ENCODE data around the gene LLGL1. TPM values are rescaled to one million over a fixed set of nuclear protein-coding genes. Genes with fewer than 3 reads are reported as not detected.

Gene LLGL1
- polyA plus RNA-seq, 5 donors = 25.0 to 39.9 (median 33.3) TPM

GRCh38 chr17:18267366-18267765 lies 41.9 kb downstream of the LLGL1 start:
- DNase-seq = no peak

- DNase-seq = no peak
Observed at GRCh38 chr17:18267927-18268711, 42.7 kb downstream of the LLGL1 start.

GRCh38 chr17:18270046-18270931 lies 44.9 kb downstream of the LLGL1 start:
- DNase-seq = no peak

- DNase-seq = no peak
Observed at GRCh38 chr17:18277076-18277475, 51.6 kb downstream of the LLGL1 start.

- no peak for DNase-seq
Observed at GRCh38 chr17:18278867-18279266, 53.4 kb downstream of the LLGL1 start.

- no peak for DNase-seq
Observed at GRCh38 chr17:18280249-18280648, 54.8 kb downstream of the LLGL1 start.

GRCh38 chr17:18280766-18281371 lies 55.4 kb downstream of the LLGL1 start:
- DNase-seq = no peak

GRCh38 chr17:18281788-18282187 lies 56.4 kb downstream of the LLGL1 start:
- no peak for DNase-seq

- DNase-seq = no peak
Observed at GRCh38 chr17:18285296-18285695, 59.9 kb downstream of the LLGL1 start.

GRCh38 chr17:18291718-18292540 lies 66.5 kb downstream of the LLGL1 start:
- no peak for DNase-seq

Other genes starting within 250 kb of the LLGL1 start
- gene ATPAF2, start 186.5 kb upstream of the LLGL1 start, polyA plus RNA-seq (ENCODE audit: insufficient read depth in 1 of 5, insufficient read length in 5 of 5, low replicate concordance in 1 of 5) = 10 to 100 TPM; 22.0 to 23.9 (median 22.9) TPM
- gene GID4, start 186.2 kb upstream of the LLGL1 start, polyA plus RNA-seq (ENCODE audit: insufficient read depth in 1 of 5, insufficient read length in 5 of 5, low replicate concordance in 1 of 5) = 10 to 100 TPM; 12.8 to 14.9 (median 13.1) TPM
- gene DRG2, start 137.7 kb upstream of the LLGL1 start, polyA plus RNA-seq (ENCODE audit: insufficient read depth in 1 of 5, insufficient read length in 5 of 5, low replicate concordance in 1 of 5) = 10 to 100 TPM; 31.4 to 42.0 (median 38.4) TPM
- 1 to 10 TPM; 1.7 to 3.0 (median 2.2) TPM for gene MYO15A, start 116.9 kb upstream of the LLGL1 start, polyA plus RNA-seq (ENCODE audit: insufficient read depth in 1 of 5, insufficient read length in 5 of 5, low replicate concordance in 1 of 5)
- gene ALKBH5, start 41.8 kb upstream of the LLGL1 start, polyA plus RNA-seq (ENCODE audit: insufficient read depth in 1 of 5, insufficient read length in 5 of 5, low replicate concordance in 1 of 5) = 10 to 100 TPM; 46.8 to 75.1 (median 59.2) TPM
- gene FLII, start 33.1 kb downstream of the LLGL1 start, polyA plus RNA-seq (ENCODE audit: insufficient read depth in 1 of 5, insufficient read length in 5 of 5, low replicate concordance in 1 of 5) = 100 to 1,000 TPM; 104 to 163 (median 131) TPM
- 10 to 100 TPM in 3 of 5 donors, 1 to 10 TPM in 2; 7.3 to 12.9 (median 10.3) TPM for gene MIEF2, start 35.0 kb downstream of the LLGL1 start, polyA plus RNA-seq (ENCODE audit: insufficient read depth in 1 of 5, insufficient read length in 5 of 5, low replicate concordance in 1 of 5)
- 10 to 100 TPM; 42.6 to 58.6 (median 47.2) TPM for gene TOP3A, start 89.4 kb downstream of the LLGL1 start, polyA plus RNA-seq (ENCODE audit: insufficient read depth in 1 of 5, insufficient read length in 5 of 5, low replicate concordance in 1 of 5)
- gene SMCR8, start 89.7 kb downstream of the LLGL1 start, polyA plus RNA-seq (ENCODE audit: insufficient read depth in 1 of 5, insufficient read length in 5 of 5, low replicate concordance in 1 of 5) = 10 to 100 TPM; 10.6 to 14.1 (median 11.7) TPM
- gene SHMT1, start 137.9 kb downstream of the LLGL1 start, polyA plus RNA-seq (ENCODE audit: insufficient read depth in 1 of 5, insufficient read length in 5 of 5, low replicate concordance in 1 of 5) = 10 to 100 TPM; 22.3 to 27.9 (median 24.2) TPM
- under 1 TPM; 0.51 to 0.94 (median 0.85) TPM for gene EVPLL, start 152.1 kb downstream of the LLGL1 start, polyA plus RNA-seq (ENCODE audit: insufficient read depth in 1 of 5, insufficient read length in 5 of 5, low replicate concordance in 1 of 5)